ENCODE data around the gene LRRC51.

DNA sequence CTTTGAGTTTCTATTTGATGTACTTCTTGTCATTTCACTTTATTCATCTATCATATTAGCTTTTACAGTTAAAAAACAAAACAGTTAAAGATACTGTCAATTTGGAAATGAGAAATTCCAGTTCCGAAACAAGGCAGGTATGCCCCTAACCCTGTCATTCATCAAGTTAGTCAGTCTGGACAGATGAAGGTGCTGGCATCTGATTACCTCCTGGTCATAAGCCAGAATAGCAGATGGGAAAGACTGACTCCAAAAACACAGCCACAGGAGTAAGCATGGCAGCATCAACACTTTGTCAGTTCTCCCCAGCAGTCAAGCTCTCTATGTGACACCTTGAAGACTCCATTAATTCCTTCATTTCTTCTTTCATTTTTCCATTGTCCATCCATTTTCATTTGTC lies 4.3 kb downstream of the LRRC51 start:
- TF ChIP-seq, protein P1, sequence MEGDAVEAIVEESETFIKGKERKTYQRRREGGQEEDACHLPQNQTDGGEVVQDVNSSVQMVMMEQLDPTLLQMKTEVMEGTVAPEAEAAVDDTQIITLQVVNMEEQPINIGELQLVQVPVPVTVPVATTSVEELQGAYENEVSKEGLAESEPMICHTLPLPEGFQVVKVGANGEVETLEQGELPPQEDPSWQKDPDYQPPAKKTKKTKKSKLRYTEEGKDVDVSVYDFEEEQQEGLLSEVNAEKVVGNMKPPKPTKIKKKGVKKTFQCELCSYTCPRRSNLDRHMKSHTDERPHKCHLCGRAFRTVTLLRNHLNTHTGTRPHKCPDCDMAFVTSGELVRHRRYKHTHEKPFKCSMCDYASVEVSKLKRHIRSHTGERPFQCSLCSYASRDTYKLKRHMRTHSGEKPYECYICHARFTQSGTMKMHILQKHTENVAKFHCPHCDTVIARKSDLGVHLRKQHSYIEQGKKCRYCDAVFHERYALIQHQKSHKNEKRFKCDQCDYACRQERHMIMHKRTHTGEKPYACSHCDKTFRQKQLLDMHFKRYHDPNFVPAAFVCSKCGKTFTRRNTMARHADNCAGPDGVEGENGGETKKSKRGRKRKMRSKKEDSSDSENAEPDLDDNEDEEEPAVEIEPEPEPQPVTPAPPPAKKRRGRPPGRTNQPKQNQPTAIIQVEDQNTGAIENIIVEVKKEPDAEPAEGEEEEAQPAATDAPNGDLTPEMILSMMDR (IDR thresholded peaks at IDR 0.05; ENCODE audit: low read depth, low read length) = no peak
- TF ChIP-seq, protein P2, sequence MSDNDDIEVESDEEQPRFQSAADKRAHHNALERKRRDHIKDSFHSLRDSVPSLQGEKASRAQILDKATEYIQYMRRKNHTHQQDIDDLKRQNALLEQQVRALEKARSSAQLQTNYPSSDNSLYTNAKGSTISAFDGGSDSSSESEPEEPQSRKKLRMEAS (IDR thresholded peaks at IDR 0.05; ENCODE audit: low read depth, low read length) = no peak

Data from NB4 (cell line).